GM12873 (cell line): ENCODE data around the gene NATD1.

ENCODE experiments used
- TF ChIP-seq, protein P1 (sequence below): IDR thresholded peaks from 2 replicates; pipeline ENCODE4 v1.5.1; 2012; ENCODE audit warnings: low read depth, mild to moderate bottlenecking, moderate library complexity, low read length, control low read depth; ENCODE audit not compliant: insufficient read depth; ENCODE audit errors: missing control alignments

Gene NATD1

DNA sequence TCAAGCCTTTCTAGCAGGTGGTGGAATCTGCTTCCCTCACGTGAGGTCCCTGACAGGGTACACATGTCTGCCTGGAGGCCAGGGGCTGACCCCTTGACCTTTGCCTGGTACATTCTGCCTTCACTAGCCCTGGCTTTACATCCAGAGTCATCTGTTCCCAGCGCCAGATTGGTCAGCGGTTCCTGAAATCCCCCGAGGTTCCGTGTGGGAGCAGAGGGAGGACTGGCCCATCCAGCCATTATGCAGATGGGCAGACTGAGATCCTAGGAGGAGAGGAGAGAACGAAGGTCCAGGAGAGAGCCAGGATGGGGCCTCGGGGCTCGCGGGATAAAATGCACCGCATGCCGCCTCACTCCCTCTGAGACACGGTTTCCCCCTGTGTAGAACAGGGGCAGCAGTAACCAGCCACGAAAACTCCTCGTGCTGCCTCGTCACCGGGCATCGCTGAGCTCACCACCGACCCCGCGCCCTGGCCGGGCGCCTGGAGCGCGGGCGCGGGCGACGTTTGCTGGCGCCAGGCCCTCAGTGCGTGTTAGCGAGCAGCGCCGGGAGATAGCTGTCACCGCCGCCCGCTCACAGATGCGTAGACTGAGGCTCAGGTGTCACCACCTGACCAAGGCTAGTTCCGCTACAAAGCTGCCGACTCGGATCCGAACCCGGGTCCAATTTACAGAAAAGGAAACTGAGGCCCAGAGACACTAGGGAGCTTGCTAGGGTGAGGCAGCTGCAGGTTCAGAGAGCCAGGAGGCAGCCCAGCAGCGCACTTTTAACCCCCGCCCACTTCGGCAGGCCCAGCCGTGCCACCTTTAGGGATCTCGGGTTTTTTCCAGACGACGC is 30.5 kb upstream of the NATD1 start:
- TF ChIP-seq, protein P1, sequence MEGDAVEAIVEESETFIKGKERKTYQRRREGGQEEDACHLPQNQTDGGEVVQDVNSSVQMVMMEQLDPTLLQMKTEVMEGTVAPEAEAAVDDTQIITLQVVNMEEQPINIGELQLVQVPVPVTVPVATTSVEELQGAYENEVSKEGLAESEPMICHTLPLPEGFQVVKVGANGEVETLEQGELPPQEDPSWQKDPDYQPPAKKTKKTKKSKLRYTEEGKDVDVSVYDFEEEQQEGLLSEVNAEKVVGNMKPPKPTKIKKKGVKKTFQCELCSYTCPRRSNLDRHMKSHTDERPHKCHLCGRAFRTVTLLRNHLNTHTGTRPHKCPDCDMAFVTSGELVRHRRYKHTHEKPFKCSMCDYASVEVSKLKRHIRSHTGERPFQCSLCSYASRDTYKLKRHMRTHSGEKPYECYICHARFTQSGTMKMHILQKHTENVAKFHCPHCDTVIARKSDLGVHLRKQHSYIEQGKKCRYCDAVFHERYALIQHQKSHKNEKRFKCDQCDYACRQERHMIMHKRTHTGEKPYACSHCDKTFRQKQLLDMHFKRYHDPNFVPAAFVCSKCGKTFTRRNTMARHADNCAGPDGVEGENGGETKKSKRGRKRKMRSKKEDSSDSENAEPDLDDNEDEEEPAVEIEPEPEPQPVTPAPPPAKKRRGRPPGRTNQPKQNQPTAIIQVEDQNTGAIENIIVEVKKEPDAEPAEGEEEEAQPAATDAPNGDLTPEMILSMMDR: no peak

DNA sequence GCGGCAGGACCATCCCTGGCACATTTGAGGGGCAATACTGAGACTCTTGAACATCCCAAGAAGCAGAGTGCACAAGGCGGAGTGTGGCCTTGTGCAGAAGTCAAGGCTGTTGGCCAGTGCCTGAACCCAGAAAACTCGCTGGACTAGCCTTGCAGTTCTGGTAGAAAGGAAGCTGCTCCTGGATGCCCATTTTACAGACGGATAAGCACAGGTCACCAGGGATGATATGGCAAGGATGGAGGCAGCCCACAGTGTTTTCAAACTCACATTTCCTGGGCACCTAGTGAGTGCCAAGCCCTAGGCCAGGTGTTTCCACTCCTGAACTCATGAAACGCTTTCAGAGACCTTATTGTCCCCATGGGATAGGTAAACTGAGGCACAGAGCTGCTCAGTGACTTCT is 29.6 kb upstream of the NATD1 start:
- TF ChIP-seq, protein P1: no peak

DNA sequence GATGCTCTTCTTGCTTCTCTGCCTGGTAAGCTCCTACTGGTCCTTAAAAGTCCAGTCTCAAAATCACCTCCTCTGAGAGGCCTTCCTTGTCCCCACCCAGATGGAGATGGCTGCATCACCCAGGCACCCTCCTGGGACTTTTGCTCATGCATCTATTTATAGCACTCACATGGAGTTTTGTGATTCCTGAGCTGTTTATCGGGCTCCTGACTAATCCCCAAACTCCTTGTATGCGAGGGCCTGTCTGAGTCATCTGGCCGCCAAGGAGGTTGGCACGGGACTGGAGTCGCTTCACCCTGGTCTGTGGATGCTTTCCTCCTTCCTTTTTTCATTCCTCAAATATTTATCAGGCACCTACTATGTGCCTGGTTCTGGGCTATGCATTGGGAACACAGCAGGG is 29.0 kb upstream of the NATD1 start:
- TF ChIP-seq, protein P1: no peak

DNA sequence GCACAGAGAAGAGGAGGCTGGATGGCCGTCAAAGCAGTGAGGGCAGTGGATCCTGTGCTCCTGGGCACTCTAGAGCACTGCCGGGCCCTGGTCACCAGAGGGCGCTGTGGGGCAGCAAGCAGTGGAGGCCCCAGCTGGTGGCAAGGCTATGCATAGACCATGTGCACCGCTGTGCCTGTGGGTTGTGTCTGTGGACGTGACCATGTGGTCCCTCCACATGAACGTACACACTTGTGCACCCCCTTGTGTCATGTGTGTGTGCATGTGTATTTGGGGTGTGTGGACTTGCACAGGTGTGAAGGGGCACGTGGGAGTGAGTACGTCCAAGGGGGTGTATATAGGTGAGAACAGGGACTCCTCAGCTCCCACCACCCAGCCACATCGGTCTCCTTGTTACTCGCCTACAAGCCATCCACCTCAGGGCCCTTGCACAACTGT is 26.9 kb upstream of the NATD1 start:
- TF ChIP-seq, protein P1: peak; percentile 100

DNA sequence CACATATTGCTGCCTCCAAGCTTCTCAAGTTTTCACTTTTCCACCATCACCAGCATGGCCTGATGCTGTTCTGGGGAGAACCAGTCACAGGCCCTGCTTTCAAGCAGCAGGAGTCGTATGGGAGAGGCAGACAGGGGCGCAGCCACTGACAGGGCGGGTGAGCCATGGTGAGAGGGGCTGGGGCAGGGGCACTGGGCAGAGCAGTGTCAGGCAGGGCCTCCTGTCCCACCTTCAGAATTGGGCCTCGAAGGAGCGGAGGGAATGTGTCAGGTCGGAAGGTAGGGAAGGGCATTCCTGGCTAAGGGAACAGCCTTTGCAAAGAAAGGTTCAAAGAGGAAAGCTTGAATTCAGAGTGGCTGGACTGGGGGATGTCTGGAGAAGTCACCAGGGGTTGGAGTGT is 26.4 kb upstream of the NATD1 start:
- TF ChIP-seq, protein P1: no peak

DNA sequence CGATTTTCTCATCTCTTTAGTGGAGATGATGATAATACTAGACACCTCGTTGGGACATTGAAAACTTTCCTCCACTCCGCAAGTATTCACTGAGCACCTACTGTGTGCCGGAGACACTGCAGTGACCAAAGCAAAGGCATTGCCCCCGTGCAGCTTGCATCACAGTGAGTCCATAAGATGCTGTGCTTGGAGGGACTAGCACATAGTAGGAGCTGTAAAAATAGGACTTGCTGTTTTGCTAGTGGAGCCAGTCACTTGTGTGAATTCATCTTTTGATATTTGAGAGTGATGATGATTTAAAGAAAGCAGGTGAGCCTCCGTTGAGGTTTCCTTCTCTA is 26.0 kb upstream of the NATD1 start:
- TF ChIP-seq, protein P1: no peak

DNA sequence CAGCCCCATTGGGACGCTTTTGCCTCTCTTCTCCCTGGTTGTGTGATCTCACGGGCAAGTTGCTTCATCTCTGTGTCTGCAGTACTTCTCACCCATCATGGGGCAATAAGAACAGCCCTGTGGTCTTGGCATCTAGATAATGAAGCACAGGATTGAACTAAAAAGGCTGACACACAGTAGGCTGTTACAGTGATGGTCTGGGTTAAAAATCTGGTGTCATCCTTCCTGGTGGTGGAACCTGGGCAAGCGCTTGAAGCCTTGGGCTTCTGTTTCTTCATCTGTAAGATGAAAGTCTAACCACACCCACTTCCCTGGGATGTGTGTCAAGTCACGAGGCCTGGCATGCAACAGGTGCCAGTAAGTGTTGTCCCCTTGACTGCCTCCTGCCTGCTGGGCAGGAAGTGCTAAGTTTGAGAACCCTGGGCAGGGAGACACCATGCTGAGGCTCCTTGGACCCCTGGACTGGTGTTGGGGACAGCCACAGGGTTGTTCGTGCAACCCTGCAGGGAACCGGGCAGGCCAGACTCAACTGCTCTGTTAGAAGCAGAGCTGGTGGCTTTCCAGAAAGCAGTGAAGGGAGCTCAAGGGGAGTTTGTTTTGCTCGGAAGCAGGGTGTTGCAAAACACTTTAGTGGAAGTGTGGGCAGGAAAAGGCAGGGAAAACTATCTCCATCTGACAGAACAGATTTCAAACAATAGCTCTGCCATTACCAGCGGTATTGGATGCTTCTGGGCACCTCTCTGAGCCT is 25.4 kb upstream of the NATD1 start:
- TF ChIP-seq, protein P1: no peak
